Epithelial cell of prostate (primary cell): Measurements from ENCODE around the gene PLEKHN1.

ENCODE experiments used
- DNase-seq: peaks from one replicate; pipeline ENCODE4 v3.0.0-alpha.2; 2011; ENCODE audit warnings: low read depth, low spot score
- H3K27ac ChIP-seq: fragments of 450-650 bp; 2 replicates; pipeline ENCODE4 v1.5.1; 2017; ENCODE audit warnings: mild to moderate bottlenecking

The PLEKHN1 gene, protein sequence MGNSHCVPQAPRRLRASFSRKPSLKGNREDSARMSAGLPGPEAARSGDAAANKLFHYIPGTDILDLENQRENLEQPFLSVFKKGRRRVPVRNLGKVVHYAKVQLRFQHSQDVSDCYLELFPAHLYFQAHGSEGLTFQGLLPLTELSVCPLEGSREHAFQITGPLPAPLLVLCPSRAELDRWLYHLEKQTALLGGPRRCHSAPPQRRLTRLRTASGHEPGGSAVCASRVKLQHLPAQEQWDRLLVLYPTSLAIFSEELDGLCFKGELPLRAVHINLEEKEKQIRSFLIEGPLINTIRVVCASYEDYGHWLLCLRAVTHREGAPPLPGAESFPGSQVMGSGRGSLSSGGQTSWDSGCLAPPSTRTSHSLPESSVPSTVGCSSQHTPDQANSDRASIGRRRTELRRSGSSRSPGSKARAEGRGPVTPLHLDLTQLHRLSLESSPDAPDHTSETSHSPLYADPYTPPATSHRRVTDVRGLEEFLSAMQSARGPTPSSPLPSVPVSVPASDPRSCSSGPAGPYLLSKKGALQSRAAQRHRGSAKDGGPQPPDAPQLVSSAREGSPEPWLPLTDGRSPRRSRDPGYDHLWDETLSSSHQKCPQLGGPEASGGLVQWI

DNA sequence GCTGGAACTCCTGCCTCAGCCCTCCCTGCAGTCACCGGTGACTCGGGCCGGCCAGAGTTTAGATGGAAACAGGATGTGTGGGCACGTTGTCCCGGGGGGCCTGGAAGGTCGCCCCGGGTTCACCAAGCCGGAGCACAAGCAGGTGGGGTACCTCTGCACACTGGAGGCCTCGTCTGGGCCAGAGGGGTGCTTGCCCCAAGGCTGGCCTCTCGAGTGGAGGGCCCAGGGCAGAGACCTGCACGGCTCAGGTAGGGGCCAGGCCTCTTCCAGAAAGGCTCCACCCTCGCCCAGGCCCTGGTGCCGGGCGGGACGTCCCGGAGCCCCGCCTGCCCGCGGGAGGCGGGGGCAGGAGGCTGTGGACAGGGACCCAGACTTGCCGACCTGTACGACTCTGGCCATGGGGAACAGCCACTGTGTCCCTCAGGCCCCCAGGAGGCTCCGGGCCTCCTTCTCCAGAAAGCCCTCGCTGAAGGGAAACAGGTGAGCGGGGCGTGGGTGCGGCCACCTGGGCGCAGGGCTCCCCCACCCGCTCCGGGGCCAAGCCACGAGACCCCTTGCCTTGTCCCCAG lies at the start of gene PLEKHN1:
Gene PLEKHN1, plus strand, starts transcription at position 348 of the 569 bp plus-strand sequence. Its CDS starts 50 bp downstream, at position 398.
- DNase-seq: no peak
- peak within 1 kb of the TSS; percentile 99 for H3K27ac ChIP-seq

DNA sequence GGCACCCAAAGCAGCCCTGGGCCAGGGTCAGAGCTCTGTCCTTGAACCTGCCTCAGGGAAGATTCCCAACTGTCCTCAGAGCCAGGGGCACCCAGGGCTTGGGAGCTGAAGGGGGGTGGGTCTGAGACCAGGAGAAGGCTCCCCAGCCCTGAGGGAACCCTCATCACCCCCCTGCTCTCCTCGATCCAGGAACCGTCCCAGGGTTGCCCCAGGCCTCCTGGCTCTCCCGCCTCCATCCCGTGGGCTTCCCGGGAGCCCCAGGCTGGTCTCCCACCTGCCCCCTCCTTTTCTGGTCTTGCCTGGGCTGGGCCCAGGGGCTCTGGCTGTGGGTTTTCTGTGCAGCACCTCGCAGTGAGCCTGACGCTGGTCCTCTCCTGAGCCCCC lies 49.2 kb upstream of the PLEKHN1 start:
- DNase-seq: no peak
- no peak overlapping the region for H3K27ac ChIP-seq

DNA sequence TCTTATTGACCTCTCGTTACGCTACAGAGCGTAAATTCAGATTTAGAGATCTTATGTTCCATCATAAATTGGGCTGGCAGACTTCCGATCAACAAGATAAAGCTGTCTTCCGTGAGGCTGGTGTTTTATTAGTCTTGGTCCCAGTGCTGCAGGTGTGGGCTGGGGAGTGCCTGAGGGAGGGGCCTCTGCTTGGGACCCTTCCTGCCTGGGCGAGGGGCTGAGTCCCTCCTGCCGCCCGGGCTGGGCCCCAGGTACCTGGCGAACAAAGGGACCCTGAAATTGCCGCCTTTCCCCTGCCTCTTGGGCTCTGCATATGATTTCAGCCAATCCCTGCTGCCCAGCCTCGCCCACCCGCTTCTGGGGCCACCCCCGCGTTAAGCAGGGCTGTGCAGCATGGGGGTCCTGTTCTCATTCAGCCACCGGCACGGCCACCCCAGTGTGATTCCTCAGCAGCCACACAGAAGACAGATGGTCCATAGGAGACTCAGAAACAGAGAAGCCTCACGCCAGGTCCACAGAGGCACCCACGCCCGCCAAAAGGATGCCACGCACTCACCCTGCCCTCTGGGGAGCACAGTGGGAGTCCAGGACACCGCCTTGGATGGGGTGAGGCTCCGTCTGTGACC lies 48.7 kb upstream of the PLEKHN1 start:
- H3K27ac ChIP-seq: no peak overlapping the region
- no peak for DNase-seq

DNA sequence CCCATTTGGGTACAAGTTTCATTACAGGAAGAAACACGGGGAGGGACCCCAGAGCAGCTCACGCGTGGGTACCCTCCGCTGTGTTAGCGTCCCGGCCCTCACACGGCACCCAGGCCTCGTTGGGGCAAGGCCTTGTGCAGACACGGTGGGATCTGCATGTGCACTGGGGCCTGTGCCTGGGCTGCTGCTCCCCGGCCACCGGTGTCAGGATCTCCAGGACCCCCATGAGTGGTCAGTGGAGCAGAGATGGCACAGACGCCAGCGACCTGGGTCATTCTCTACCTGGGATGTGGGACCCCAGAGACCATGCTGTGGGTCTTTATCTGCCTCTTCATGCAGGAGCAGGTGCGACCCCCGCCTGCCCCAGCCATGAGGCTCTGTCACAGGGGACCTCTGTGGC lies 47.9 kb upstream of the PLEKHN1 start:
- H3K27ac ChIP-seq: no peak overlapping the region
- no peak for DNase-seq

DNA sequence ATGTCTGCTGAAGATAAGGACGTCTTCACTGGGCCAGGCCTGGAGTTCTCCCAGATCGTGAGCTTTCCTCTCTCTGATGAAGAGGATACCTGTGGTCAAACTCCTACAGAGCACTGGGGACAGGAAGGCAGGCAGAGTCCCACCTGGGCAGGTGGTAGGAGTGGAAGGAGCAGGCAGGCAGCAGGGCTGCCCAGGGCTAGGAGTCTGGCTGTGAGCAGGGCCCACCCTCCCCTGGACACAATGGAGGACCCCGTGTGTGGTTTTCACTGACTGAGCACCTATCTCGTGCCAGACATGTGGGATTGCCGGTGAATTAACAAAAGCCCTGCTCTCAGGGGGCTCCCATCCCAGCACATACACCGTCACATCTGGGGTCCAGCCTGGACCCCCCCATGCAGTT lies 47.4 kb upstream of the PLEKHN1 start:
- no peak for DNase-seq
- no peak overlapping the region for H3K27ac ChIP-seq

DNA sequence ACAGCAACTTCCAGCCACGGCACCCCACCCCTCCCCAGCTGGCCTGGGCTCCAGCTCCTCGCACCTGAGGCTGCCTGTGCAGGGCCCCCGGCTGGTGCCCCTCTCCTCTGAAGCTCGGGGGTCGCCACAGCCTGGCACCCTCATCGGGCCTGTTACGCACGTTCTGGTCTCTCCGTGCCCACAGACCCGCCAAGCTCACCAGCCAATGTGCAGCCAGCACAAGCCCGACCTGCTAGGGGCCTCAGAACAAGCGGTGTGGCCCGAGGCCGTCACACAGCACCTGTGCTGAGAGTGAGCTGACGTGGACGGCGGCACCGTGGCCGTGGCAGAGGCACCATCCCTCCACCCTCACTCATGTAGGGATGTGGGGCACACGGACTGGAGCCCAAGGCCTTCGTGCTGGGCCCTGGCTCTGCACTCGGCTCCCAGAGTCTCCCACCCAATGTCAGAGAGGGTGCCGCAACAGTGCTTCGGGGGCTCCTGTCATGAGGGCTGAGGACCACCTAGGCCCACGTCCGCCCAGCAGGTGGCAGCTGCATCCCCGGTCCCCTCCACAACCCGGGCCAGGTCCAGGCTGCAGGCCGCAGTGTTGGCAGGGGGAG lies 46.9 kb upstream of the PLEKHN1 start:
- DNase-seq: no peak
- no peak overlapping the region for H3K27ac ChIP-seq

DNA sequence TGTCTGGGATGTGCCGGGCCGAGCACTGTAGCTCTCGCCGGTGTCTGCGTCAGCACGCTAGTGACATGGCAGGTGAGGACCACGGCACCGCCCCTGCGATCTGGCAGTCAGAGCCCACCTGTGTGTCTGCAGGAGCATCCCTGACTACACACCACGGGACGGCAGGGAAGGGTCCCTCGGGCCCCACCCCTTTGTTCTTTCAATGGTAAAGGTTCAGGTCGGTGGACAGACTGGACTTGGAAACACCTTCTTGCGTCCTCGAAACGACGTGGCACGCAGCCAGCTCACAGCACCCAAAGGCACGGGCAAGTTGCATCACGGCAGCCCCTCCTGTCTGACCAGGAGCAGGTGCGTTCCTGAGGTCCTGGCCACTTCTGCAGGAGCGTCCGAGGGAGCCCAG lies 46.3 kb upstream of the PLEKHN1 start:
- DNase-seq: no peak
- no peak overlapping the region for H3K27ac ChIP-seq

DNA sequence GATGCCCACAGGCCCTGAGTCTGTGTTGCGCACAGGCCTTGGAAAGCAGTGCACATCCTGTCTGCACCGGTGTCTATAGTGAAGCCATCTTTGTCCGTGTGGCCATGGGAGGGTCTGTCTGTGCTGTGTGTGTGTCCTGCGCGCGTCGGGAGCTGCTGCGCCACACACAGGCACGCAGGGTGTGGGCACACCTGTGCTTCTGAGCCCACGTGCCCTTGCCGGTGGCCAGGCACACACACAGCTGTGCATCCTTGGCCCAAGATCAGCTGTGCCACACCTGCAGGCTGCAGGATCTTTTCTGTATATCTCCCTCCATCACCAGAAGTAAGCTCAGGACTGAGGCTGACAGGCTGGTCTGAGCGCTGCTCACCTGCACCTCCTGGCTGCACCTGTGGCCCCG lies 45.8 kb upstream of the PLEKHN1 start:
- H3K27ac ChIP-seq: no peak overlapping the region
- no peak for DNase-seq

DNA sequence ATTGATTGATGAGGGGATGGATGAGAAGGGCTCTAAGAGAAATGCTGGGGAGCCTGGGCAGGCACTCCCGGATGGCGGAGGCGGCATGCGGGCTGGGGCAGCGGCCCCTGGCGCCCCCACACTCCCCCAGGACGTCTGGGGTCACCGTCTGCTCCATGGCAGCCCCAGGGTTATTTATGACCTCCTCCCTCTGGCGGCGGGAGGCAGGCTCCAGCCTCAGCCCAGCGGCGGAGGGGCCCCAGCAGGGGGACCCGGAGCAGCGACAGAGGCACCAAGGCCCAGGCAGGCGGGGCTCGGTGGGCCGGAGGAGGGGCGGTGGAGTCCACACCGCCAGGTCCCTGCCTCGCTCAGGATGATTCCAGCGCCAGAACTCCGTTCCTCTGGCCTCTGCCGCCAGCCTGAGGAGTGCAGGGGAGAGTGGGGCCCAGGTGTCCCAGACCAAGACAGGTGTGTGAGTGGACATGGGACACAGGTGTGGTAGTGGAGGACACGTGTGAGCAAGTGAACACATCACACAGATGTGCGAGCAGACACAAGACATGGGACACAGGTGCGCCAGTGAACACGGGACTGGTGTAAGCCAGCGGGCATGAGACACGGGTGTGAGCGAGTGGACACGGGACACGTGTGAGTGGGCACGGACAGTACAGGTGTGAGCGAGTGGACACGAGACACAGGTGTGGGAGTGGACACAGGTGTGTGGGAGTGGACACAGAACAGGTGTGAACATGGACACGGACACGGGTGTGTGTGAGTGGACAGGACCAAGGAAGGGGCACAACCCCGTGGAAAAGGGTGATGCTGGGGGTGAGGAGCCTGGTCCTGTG lies 45.1 kb upstream of the PLEKHN1 start:
- no peak overlapping the region for H3K27ac ChIP-seq
- DNase-seq: no peak

DNA sequence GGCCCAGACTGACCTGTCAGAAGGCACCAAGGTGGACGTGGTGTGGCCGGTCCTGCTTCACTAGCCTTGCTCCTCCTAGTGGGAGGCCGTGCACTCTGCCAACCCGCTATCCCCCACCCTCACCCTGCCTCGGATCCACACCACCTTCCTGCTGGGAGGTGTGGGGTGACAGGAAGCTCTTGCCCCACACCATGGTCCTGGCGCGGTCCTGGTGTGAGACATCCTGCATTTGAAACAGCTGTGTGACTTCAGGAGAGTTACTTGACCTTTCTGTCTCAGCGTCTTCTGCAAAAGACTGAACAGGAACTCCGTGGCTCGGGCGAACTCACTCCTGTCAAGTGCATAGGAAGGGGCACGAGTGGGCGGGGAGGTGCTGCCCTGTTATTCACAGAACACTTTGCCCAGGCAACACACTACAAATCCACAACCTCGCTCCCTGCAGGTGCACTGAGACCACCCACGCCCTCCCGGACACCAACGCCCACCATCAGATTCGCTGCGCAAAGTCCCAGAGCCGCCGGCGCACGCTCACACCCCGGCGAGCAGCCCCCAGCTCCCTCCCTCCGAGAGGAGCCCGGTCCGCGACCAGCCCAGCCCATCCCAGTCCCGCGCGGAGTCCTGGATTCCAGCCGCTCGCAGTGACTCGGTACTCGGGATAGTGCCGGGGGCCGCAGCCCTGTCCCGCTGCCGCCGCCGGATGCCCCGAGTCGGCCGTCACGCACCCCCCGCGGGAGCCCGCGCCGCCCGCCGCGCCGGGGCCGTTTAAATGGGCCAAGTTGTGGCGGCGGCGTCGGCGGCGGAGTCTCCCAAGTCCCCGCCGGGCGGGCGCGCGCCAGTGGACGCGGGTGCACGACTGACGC lies 42.9 kb upstream of the PLEKHN1 start, which contains the start of gene SAMD11:
Gene SAMD11, plus strand, starts transcription at position 793 of the 860 bp plus-strand sequence. CDS start 509 bp downstream, outside the sequence.
- DNase-seq: no peak
- no peak within 1 kb of the TSS for H3K27ac ChIP-seq

DNA sequence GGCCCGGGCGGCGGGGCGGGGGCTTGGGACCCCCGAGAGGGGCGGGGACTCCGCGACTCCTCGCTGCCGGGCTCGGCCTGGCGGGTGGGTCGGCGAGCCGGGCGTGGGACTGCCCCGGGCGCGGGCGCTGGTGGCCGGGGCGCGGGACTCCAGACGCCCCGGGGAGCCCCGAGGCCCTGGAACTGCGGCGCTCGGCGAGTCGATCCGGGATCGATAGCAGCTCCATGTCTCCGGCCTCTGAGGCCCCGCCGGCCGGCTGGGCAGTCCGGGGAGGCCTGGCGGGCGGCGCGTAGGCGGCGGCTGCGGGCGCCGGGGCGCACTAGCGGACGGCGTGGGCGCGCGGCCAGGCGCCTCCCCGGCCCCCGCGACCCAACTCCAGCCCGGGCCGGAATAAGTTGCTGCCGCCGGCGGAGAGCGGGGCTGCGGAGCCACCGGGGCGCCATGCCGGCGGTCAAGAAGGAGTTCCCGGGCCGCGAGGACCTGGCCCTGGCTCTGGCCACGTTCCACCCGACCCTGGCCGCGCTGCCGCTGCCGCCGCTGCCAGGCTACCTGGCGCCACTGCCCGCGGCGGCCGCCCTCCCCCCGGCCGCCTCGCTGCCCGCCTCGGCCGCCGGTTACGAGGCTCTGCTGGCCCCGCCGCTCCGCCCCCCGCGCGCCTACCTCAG lies 42.2 kb upstream of the PLEKHN1 start:
- no peak overlapping the region for H3K27ac ChIP-seq
- no peak for DNase-seq

DNA sequence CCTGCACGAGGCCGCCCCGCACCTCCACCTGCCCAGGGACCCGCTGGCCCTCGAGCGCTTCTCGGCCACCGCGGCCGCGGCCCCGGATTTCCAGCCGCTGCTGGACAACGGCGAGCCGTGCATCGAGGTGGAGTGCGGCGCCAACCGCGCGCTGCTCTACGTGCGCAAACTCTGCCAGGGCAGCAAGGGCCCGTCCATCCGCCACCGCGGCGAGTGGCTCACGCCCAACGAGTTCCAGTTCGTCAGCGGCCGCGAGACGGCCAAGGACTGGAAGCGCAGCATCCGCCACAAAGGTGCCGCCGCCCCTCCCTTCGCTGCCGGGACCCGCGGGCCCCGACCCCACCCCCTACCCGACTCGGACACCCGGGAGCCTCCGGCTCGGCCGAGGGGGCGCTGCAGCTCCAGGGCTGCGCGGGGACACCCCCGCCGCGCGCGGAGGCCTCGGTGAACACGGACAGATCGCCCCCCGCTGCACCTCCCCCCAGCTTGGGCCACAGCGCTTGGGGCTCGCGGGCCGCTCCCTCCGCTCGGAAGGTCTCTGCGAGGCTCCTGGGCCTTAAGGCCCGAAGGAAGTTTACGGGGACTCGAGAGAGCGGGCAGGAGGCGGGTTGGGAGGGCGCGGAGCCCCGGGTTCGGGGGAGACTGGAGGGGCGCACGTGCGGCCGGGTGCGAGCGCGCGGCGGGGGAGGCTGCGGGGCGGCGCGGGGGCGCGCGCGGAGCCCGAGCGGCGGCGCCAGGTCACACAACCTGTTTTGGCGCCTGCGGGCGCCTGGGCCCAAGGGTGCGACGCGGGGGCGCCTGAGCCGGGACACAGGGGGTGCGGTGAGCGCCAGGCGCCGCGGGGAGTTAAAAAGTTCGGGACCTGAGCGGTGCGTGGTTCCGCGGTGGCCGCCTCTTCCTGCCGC lies 41.4 kb upstream of the PLEKHN1 start:
- no peak overlapping the region for H3K27ac ChIP-seq
- no peak for DNase-seq

DNA sequence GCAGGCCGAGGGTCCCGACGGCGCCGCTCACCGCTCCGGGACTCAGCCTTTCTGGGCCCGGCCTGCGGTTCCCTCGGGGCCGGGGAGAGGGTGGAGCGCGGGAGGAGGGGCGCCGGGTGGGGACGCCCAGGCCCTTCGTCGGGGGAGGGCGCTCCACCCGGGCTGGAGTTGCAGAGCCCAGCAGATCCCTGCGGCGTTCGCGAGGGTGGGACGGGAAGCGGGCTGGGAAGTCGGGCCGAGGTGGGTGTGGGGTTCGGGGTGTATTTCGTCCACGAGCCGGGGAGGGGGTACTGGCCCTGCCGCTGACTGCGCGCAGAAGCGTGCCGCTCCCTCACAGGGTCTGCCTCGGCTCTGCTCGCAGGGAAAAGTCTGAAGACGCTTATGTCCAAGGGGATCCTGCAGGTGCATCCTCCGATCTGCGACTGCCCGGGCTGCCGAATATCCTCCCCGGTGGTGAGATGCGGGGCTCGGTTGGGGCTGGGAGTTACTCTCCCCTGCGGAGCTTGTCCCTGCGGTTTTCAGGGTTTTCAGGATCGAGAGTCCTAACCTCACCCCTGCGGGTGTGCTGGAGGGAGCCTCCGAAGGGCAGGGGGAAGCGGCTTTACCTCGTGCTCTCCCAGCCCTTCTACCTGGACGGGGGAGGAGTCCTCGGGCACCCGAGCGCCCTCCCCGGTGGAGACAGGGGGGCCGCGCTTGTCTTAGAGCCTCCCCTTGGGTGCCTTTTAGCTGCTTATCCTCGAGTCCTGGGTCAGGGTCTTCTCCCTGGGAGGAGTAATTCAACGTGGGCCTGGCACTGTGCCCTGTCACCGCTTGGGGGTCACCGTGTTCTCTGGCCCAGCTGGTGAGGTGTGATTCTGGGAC lies 40.5 kb upstream of the PLEKHN1 start:
- no peak for DNase-seq

DNA sequence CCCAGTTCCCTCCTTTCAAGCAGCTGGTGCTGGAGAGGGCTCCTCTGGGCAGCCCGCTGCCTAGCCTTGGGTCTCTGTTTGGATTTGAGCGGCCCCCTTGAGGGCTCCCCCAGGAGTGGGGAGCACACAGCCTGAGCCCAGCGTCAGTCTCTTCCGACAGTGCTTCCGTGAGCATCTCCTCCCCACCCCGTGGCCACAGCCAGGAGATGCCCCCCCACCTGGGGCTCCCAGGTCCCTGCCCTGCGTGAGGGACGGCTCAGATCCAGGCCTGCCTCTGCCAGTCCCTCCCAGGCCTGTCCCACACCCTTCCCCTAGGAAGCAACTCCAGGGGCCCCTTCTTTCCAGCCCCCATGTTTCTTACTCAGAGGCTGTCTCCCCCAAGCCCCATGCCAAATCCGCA lies 39.0 kb upstream of the PLEKHN1 start:
- H3K27ac ChIP-seq: no peak overlapping the region
- DNase-seq: no peak

More for the DNA sequence above, 40.5 kb upstream of the PLEKHN1 start:
- H3K27ac ChIP-seq: no peak overlapping the region

DNA sequence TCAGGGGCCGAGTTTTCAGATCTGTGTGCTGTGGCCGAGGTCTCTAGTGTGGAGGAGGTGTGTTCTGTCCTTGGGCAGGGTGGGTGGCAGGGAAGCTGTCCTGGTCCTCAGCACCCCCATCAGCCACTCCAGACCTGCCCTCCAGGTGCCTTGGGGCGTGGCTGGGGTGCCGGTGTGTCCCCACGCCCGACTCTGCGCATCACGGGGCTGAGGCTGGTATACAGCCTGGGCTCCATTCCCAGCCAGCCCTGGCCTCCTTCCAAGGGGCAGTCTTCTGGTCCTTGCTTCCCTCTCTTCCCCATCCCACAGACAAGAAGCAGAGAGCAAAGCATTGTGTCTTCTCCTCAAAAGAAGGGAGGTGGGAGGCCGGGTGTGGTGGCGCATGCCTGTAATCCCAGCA lies 38.5 kb upstream of the PLEKHN1 start:
- H3K27ac ChIP-seq: no peak overlapping the region
- DNase-seq: no peak
